ENCODE measurements around the gene COL4A1.
"Not testable (repeated sequence)": the region's sequence is repeated elsewhere in the genome, so short reads cannot be mapped to it uniquely, and the experiment has no call there.

Gene COL4A1

GRCh38 chr13:110323172-110323891 is 16.4 kb upstream of the COL4A1 start:
- DNase-seq (ENCODE audit: low read depth) = no peak

DNA sequence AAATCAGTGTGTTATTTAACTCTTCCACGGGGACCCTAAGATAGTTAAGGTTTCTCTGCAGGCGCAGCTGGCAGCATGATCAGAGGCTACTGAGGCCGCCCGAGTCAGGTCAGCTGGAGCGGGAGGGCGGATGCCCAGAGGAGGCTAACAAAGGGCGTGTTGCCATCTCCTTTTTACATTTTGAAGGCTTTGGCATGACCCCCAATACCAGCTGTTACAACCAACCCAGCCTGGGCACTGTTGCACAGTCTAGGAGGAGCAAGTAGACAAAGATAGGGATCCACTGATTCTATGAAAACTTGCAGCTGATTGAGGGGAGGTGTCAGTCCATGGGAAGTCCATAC is 15.8 kb upstream of the COL4A1 start:
- no peak for DNase-seq (ENCODE audit: low read depth)

DNA sequence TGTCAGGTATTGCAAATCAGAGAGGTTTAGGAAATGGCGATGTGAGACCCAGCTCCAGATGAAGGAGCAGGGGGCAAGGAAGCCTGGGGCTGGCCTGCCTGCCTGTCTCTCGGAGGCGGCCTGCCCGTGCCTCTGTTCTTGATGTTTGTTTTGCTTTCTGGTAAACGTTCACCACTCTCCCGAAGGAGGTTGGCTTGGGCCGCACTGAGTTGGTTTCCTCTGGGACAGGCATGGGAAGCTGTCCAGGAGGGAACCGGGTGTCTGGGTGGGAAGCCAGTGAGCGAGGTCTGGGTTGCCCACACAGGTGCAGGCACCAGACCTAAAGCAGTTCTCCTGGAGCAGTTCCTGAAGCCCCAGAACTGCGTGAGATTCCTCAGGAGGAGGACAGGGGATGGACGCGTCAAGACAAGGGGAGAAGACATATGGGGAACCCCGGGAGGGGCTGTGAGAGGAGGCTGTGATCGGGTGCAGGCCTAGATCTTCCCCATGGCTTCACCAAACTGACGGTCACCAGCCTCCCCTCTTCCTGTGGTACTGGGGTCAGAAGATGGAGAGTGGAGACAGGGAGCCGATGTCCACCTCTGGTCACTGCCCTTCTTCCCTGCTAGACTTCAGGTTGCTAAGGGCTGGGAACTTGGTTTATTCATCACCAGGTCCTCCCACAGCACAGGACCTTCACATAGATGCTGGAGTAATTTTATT is 15.3 kb upstream of the COL4A1 start:
- no peak for DNase-seq (ENCODE audit: low read depth)

DNA sequence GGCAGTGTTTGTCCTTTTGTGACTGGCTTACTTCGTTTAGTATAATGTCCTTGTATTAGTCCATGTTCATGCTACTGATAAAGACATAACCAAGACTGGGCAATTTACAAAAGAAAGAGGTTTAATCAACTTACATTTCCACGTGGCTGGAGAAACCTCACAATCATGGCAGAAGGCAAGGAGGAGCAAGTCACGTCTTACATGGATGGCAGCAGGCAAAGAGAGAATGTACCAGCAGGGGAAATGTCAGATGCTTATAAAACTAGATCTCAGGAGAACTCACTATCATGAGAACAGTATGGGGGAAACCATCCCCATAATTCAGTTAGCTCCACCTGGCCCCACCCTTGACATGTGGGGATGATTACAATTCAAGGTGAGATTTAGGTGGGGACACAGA is 14.6 kb upstream of the COL4A1 start:
- not testable (repeated sequence) for DNase-seq (ENCODE audit: low read depth)

DNA sequence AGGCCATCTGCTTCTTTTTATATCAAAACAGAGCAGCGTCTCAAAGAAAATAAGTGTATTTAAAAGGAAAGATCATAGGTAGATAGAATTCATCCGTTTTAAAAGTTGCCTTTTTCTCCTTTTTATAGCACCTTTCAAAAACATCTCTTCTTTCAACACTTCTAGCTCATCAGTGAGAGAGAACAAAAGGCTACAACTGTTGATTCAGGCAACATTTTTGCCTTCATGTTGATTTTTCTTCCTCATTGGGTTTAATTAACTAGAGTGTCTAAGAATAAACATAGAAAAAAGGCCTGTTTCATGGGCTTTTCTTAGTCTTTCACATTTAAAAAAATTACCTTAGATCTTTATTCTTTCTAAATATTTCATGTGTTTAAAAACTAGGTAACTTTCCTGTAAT is 13.7 kb upstream of the COL4A1 start:
- no peak for DNase-seq (ENCODE audit: low read depth)

DNA sequence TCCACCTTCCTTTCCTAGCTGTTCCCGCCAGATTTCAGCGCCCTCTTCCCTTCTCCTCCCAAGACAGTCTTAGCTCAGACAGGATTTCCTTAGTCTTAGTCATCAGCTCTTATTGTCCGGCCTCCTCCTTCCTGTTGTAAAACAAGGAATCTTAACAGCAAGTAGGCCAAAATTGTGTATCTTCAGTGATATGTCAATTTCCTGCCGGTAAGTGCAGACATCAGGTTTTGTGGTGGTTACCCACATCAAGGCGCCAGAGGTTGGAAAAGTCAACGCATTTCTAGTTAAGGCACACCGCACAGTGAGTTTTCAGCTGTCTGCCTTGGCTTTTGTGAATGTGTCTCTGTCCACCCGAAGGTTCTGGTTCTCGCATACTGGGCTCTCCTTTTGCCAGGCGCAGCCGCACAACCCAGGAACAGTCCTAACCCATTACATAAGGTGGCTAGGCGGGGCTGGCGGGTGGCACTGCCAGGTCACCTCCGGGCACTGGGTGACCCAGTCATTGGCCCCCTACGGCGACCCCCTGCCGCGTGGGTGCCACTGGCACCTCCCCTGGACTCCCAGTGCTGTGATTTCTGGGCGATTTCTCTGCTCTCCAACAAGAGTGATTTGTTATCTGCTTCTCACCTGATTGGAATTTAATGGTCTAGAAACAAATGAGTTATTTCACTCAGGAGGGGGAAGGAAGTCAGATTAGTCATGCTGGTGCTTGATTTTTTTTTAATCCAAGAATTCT is 13.0 kb upstream of the COL4A1 start:
- no peak for DNase-seq (ENCODE audit: low read depth)

DNA sequence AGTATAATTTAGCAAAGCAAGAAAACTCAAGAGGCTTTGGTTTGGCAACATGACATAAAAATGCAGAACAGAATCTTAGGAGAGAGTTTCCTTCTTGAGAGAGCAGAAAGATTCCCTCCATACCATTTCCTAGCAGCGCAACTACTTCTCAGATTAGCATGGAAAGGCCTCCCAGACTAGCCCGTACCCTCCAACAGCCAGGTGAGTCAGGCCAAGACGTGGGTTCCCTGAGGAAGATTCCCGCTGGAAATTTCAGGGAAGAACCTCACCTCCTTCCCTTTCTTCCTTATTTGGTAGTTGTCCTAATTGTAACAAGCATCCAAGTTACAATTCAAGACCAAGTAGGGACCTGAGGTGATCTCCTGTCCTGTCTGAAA is 12.4 kb upstream of the COL4A1 start:
- no peak for DNase-seq (ENCODE audit: low read depth)

- no peak for DNase-seq (ENCODE audit: low read depth)
Observed at GRCh38 chr13:110318920-110319319, 12.0 kb upstream of the COL4A1 start.

GRCh38 chr13:110317496-110318195 is 10.7 kb upstream of the COL4A1 start:
- no peak for DNase-seq (ENCODE audit: low read depth)

DNA sequence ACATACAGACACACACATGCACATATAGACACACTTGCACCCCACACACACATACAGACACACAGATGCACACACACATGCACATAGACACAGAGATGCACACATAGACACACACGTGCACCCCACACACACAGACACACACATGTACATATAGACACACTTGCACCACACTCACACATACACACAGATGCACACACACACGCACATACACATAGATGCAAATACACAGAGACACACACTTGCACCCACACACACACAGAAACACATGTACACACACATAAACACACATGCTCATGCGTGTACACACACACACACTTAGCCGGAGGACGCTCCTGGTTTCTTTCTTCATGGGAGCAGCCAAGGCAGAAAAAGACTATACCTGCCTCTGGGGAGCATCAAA is 10.1 kb upstream of the COL4A1 start:
- DNase-seq (ENCODE audit: low read depth) = no peak

DNA sequence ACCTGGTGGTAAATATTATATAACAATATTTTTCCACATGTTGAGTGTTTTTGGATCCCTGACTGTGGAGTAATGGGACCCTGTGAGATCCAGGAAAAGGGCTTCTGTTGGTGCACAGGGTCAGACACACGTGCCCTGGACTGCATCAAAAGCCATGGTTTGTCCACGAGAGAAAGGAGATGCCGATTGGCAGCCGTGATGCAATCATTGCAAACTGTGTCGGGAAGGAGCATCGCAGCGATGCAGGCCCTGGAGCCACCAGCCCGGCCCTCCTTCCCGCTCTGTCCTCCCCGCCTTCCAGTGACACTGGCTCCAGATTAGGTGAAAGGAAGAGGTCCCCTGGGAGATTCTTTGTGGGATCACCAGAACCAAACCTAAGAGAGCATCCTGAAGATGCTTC is 9.2 kb upstream of the COL4A1 start:
- no peak for DNase-seq (ENCODE audit: low read depth)

- no peak for DNase-seq (ENCODE audit: low read depth)
Observed at GRCh38 chr13:110314516-110315245, 7.7 kb upstream of the COL4A1 start.

- not testable (repeated sequence) for DNase-seq (ENCODE audit: low read depth)
Observed at GRCh38 chr13:110313733-110314132, 6.8 kb upstream of the COL4A1 start.

DNA sequence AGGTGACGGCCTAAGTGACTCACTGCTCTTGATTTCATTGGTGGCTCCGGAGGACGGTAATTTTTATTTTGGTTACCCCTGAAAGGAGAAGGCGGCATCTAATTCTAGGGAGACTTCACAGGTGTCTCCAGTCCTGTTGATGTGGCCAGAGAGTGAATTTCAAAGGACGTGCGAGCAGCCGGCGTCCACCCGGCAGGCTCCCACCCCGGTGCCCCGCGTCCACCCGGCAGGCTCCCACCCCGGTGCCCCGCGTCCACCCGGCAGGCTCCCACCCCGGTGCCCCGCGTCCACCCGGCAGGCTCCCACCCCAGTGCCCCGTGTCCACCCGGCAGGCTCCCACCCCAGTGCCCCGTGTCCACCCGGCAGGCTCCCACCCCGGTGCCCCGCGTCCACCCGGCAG is 6.3 kb upstream of the COL4A1 start:
- not testable (repeated sequence) for DNase-seq (ENCODE audit: low read depth)

DNA sequence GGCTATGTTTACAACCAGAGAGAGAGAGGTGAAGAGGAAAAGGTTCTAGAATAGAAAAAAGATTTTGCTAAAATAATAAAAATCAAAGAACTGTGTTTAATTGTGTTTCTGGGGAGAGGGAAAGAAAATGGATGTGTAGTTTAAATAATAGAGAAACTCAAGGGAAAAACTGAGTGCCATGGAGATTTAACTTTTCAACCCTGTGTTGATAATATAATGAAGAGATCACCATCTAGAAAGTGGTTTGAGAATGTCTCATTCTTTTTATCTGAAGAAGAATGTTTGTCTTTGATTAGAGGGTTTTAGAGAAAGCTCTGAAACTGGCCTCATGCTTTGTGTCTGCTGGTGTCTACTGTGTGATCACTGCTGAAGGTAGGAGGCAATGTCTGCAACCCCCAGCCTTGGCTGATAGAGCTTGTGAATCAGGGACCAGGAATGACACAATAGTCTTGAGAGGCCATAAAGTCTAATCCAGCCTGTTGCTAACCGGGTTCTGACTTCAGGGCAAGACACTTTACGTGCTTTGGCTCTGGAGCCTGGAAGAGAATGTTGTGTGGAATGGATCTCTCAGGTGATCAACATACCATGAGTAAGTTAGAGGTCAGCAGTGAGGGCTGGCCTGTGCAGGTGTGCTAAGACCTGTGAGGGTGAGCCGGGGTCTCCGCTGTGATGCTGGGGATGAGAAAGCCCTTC is 5.5 kb upstream of the COL4A1 start:
- no peak for DNase-seq (ENCODE audit: low read depth)

DNA sequence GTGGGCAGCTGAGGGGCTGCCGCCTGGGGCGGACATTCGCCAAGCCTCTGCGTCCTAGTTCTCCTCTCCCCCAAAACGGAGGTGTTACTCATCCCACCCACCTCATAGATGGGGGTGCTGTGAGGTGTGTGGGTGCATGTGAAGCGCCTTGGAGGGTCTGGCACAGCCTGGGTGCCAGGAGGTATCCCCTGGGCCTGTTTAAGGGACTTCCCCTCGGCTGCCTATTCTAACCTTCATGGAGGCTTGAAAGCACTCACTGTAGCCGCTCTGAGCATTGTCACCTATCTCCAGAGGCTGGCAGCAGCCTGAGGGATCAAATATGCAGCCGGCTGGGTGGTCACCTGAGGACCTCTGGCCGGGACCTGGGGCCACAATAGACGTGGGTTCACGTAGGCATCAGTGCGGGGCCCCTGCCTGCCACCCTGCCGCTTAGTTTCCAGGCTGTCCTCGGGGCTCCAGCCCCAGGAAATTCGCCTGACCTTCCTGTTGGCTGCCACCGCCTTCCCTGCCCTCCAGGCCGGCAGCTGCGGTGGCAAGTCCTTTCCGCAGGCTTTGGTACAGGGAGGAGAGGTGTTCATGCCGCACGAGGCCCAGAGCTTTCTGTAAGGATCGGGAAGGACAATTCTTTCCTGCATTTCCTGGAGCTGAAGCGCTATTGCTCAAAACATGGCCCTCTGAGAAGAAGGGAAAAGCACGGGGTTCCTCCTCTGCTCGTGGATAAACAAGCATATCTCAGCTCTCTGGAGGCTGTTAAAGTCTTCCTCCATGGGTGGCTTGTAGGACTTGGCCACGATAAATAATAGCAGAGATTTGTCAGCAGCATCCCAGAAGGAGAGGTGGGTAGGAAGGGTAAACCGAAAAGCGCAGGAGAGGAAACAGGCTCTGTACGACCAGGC is 4.7 kb upstream of the COL4A1 start:
- DNase-seq (ENCODE audit: low read depth) = no peak

DNA sequence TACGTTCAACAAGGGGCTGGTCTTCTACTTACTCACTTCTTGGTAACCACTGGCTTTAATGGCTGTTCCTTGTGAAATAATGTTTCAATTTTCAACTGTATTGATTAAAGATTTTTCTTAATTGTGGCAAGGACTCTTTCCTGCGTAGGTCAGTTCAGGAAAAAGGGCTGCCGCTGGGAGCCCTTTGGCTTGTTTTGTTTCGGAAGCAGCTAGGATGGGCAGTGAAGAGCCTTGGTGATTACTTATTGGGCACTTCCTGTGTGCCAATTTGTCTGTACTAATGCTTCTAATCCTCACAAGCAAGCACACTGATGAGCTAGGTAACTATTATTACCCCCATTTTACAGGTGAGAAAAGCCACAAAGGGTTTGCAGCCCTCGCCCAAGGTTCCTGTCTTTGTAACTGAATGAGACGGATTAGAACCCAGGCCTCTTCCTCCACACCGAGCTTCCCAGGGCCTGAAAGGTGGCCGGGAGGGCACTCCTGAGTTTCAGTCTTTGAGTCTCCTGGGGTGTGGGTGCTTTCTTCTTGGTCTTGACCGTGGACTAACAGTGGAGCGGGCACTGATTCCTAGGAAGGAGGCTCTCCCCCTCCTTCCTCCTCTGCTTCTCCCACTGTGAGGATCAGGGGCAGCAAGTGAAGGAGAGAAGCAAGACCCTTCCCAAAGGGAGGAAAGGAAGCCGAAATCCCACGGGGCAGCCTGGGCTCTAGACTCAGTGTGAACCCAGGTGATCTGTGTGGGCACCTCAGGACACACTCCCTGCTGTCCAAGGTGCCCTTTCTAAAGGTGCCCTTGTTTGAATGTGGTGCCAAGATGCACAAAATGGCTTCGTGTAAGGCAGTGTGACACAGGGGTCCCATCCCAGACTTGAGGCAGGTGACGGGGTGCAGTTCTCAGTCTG is 3.8 kb upstream of the COL4A1 start:
- no peak for DNase-seq (ENCODE audit: low read depth)

GRCh38 chr13:110309661-110310524 is 2.9 kb upstream of the COL4A1 start:
- DNase-seq (ENCODE audit: low read depth) = no peak

Measured in activated gamma-delta T cell treated with anti-CD3 and anti-CD28 coated beads, Interleukin-2, amount 50 U/mL, for 16 hours (primary cell).